NCI-H226 (cell line): ENCODE measurements around the gene BTRC.
A peak's percentile ranks its signal among the peaks of the same experiment; 100 is the strongest.

Experiments used
- DNase-seq: peaks from one replicate; pipeline ENCODE4 v3.0.0-alpha.2; 2015

BTRC gene

GRCh38 chr10:101446071-101446470 is 92.1 kb downstream of the BTRC start:
- no peak for DNase-seq

GRCh38 chr10:101446947-101447346 is 93.0 kb downstream of the BTRC start:
- no peak for DNase-seq

GRCh38 chr10:101447477-101447876 is 93.5 kb downstream of the BTRC start:
- no peak for DNase-seq

DNA sequence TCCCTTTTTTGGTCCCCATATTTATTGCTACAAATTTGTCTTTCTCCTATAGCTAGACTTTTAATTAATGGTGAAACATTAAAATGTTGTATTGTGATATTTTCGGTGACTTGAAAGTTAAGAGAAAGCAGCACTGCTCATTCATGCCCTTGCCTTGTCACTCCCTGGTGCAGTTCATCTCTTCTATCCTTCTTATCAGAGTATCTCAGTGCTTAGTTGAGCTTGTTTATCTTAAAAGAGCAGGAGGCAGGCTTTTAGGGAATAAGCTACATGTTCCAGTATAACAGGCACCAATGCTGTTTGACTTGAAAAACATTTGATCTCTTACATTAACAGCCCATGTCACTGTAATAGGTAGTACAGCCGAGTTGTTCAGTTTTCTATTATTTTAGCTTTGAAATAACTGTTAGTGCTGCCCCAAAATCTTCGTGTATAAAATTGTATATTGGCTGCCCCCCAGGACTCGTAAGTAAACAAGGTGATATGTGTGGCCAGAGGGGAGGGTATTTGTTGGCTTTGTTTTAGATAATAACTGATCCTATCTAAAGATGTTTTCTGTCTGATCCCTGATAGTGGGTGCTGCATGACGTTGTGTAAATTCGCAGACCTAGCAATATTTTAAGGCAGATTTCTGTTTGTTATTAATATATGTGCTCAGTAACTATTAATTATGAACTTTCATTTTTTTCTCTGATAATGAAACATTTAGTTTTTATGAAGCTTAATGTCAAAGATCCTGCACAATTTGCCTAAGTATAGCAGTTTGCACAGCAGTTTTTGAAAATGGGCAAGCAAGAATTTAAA is 96.5 kb downstream of the BTRC start:
- DNase-seq = no peak

DNA sequence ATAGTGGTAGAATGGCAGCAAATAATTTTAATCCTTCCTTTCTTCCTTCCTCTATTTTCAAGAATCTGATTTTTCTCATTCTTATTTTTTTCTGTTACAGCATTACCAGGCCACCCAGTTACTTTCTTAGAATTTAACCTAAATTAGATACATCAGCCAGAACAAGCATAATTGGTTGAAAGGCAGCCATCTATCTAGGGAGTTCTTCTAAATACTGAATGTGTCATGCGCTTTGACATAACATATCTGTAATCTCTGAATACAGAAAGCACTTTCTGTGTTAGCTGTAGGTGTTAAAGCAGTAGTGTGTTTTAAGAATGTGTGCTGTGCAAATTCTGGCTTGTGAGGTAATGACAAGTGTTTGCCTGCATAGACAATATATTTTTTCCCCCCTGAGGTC is 97.3 kb downstream of the BTRC start:
- no peak for DNase-seq

DNA sequence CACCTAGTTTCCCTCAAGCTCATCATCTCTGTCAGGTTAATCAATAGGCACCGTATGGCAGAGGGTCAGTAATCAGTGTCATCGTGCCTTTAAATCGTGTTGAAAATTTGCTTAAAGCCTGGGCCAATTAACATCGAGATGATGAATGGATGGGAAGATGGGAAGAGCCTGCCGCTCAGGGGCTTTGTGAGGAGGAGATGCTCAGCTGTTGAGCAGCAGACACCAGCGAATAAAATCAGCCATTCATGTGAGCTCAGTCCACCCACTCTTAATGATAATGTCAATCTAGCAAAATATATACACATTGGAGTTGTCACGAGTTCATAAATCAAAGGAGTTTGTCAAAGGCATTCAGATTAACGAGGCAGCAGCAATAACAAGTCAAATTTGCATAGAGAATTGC is 97.7 kb downstream of the BTRC start:
- DNase-seq = no peak

- no peak for DNase-seq
Measured at GRCh38 chr10:101452176-101452575, 98.2 kb downstream of the BTRC start.

- no peak for DNase-seq
Measured at GRCh38 chr10:101452593-101452992, 98.6 kb downstream of the BTRC start.

DNA sequence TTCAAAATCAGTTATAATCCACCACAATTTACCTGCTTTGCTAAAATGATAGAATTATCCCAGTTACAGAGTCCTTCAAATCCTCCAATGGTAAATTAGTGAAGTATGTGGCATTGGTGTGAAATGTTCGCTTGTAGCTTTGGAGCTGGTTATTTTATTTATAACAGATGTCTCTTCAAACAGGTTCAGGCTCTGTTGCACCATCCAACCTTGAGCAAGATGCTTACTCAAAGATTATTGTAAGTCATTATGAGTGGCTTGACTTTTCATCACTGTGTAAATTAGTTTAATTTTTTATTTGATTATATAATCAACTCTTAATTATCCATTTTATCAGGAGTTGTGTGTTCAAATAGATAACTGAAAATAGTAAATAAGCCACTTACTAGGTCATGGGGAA is 99.4 kb downstream of the BTRC start:
- DNase-seq = no peak

- peak; percentile 24 for DNase-seq
Measured at GRCh38 chr10:101453791-101454718, 100.1 kb downstream of the BTRC start.

GRCh38 chr10:101458869-101459268 is 104.9 kb downstream of the BTRC start:
- DNase-seq = no peak

DNA sequence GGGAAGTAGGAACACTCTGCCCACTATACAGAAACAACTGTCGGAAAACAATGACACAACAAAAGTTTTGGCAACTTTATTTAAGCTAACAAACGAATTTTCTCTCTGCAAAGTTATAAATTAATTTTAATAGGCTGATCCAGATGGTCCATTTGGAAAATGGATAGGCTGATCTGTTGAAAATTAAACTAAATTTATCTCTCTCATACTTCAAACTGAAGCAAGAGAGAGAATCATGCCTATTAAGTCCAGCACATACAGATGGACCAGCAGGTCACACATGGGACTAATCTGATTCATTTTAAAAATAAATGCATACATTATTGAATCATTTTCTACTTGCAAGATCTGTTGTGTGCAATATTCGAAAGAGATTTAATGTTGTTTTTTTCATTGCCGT is 110.1 kb downstream of the BTRC start:
- no peak for DNase-seq

DNA sequence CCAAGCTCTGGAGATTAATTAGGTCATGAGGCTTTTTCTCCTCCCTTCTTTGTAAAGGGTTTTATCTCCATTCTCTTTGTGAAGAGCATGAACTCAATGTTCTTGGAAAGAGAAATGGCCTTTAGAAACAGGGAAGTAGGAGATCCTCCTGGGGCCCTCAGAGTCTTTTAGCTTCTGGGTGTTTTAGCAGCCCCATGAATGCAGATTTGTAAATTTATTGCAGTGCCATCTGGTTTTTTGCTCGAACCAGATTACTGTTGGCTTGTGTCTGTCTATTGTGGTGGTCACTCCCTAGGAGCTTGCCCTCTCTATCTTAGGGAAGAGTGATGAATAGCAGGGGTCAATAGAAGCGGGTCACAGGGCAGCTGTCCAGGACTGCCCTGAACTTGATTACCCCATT is 110.6 kb downstream of the BTRC start:
- DNase-seq = no peak

DNA sequence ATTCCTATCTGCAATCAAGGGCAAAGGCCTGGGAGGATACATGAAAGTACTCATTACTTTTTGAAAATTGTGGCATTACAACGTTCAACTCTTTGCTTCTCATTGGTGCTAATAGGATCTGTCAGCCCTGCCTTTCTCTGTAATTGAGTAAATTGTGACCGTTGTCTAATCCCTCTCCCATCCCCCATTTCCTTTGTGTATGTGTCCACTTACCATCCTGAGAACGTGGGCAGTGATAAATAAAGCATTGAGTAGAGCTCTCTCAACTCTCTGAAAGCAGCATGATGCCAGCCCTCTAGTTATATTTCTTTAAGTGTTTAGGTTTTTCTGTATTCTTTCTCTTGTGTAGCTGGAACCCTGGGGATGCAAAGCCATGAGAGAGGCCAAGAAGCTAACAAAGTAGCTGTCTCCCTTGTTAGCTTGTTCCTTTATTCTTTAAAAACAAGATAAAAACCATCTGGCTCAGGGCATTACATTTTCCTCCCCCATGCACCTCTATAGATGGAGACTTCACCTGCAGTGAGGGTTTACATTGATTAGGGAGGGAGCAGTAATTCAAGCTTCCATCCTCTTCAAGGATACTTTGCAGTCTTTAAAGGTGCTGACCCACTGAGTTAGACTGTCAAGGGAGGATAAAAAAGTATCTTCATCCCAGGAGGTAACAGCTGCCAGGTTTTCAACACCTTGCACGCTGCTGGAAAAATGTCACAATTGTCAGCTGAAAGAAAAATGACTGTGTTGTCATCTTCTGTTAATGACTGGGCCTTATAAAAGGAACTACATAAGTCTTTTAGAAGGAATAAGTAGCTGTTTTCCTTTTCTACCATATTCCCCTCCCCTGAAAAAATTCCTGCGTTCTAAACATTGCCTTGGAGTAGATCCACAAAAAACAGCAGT is 112.3 kb downstream of the BTRC start:
- DNase-seq = no peak

DNA sequence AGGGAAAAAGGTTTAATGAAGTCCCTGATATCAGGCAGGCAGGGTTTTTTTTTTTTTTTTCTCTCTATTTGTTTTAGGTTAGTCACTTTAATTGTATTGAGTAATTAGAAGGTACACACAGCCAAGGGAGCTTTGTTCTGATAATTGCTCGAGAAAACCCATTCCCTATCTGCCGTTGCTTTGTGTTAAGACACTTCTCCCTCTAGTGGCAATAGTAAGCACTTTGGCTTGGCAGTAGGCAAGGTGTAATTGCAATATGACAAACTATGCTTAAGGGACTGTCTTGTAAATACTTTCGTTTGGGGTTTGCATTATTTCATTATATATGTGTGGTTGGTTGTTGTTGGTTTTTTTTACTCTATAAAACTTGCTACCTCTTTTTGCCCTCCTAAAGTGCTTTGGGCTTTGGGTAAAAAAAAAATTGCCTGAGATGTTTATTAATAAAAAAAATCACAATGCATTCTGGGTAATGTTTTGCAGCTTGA is 113.4 kb downstream of the BTRC start:
- peak; percentile 31 for DNase-seq

- no peak for DNase-seq
Measured at GRCh38 chr10:101468159-101468558, 114.2 kb downstream of the BTRC start.

DNA sequence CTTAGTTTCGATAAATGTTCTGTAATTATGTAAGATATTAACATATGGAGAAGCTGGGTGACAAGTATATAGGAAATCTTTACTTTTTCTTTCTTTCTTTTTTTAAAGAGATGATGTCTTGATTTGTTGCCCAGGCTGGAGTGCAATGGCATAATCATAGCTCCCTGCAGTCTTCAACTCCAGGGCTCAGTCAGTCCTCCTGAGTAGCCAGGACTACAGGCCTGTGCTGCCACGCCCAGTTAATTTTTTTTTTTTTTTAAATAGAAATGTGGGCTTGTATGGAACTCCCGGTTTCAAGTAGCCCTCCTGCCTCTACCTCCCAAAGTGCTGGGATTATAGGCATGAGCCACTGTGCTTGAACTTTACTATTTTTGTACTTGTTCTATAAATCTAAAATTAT is 122.4 kb downstream of the BTRC start:
- DNase-seq = no peak

DNA sequence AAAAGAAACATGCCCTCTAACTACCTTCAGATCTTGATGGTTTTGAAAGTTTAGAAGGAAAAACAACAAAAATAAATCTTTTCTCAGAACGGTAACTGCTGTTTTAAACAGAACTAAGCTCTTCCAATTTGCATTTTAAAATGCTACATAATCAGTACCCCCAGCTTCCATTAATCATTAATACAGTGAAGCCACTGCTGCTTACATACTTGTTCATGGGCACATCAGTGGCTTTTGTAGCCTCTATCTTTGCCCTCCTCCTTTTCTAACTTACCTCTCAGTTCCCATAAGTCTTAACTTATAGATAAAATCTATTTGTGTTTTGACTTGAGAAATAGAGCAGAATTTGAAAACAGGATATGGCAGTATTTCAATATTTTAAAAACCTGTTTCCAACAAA is 125.0 kb downstream of the BTRC start:
- no peak for DNase-seq

DNA sequence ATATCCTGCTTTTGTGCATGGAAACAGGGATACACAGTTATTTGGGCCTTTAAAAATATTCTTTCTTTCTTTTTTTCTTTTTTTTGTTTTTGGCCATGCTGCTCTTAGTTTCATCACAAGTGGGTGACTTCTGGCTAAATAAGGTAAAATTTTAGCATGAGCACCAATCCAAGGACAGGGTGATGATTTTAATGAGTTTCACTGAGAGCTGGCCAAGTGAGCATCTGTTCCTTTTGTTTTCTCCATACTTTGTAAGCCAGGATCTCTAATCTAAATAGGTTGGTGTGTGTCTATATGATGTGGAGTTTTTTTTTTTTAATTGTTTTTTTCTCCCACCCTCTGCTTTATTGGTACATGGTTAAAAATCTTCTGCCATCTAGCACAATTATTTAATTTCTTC is 127.3 kb downstream of the BTRC start:
- no peak for DNase-seq

DNA sequence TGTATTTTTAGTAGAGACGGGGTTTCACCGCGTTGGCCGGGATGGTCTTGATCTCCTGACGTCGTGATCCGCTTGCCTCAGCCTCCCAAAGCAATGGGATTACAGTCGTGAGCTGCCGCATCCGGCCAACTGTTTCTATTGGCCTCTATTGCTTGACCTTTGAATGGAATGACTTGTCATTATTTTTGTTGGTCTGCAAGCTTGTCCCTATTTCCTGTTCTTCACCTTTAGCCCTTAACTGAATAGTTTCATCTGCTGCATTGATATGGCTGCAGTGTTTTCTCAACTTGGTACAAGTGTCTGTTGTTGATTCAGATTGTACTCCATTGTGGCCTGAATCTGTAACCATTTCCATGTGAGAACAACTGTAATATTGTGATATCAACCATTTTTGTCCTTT is 128.6 kb downstream of the BTRC start:
- DNase-seq = no peak

- DNase-seq = no peak
Measured at GRCh38 chr10:101484175-101484745, 130.3 kb downstream of the BTRC start.

GRCh38 chr10:101485207-101485606 is 131.2 kb downstream of the BTRC start:
- DNase-seq = no peak
